CD14-positive monocyte (primary cell): ENCODE measurements around the gene RXRG. TPM values are rescaled to one million over a fixed set of nuclear protein-coding genes. Genes with fewer than 3 reads are reported as not detected.

Source experiments
- DNase-seq, 3 donors: peaks; one replicate each; pipeline ENCODE4 v3.0.0-alpha.2; 2011 to 2022
- H2AFZ ChIP-seq: 2 replicates; pipeline ENCODE4 v1.6.0; 2012; ENCODE audit warnings: mild to moderate bottlenecking, low read depth, low read length, inconsistent platforms; ENCODE audit not compliant: insufficient read depth, poor library complexity, severe bottlenecking
- H3K27ac ChIP-seq, 2 donors: 1 replicate in 1 of 2; 2 replicates in 1 of 2; pipeline ENCODE4 v1.5.1; 2012 to 2013; ENCODE audit warnings: low read length in 2 of 2, control low read depth in 1 of 2, inconsistent platforms in 1 of 2, low read depth in 1 of 2, mild to moderate bottlenecking in 1 of 2
- H3K27me3 ChIP-seq, 2 donors: one replicate each; pipeline versions ENCODE4 v1.6.0 to v1.6.1; 2011 to 2013; ENCODE audit warnings: low read length in 2 of 2; ENCODE audit not compliant: control insufficient read depth in 2 of 2, insufficient read depth in 2 of 2
- H3K36me3 ChIP-seq, 2 donors: replicated peaks in 1 of 2; 1 replicate in 1 of 2; 2 replicates in 1 of 2; pipeline versions ENCODE4 v1.5.1 to v1.6.1; 2012 to 2013; ENCODE audit warnings: low read length in 2 of 2, control low read depth in 1 of 2, inconsistent platforms in 1 of 2, mild to moderate bottlenecking in 1 of 2; ENCODE audit not compliant: insufficient read depth in 2 of 2, control insufficient read depth in 1 of 2
- H3K4me1 ChIP-seq, 2 donors: 1 replicate in 1 of 2; 2 replicates in 1 of 2; pipeline versions ENCODE4 v1.5.1 to v1.6.1; 2012 to 2013; ENCODE audit warnings: low read length in 2 of 2, control low read depth in 1 of 2, inconsistent platforms in 1 of 2, mild to moderate bottlenecking in 1 of 2, moderate library complexity in 1 of 2; ENCODE audit not compliant: insufficient read depth in 2 of 2, control insufficient read depth in 1 of 2
- H3K4me2 ChIP-seq: replicated peaks from 2 replicates; pipeline ENCODE3; 2012; ENCODE audit warnings: low read length, moderate library complexity, mild to moderate bottlenecking; ENCODE audit not compliant: poor library complexity, severe bottlenecking; ENCODE audit errors: extremely low read depth
- H3K4me3 ChIP-seq, 3 experiments: fragments of 200-600 bp in 1 of 3; sonication (generic) in 1 of 3; replicated peaks in 1 of 3; 1 replicate in 2 of 3; 2 replicates in 1 of 3; pipeline ENCODE4 v1.5.1; 2011 to 2013; ENCODE audit warnings: low read length in 3 of 3, mild to moderate bottlenecking in 3 of 3, control low read depth in 2 of 3, low read depth in 2 of 3, inconsistent platforms in 1 of 3, moderate library complexity in 1 of 3
- H3K79me2 ChIP-seq: 2 replicates; pipeline ENCODE4 v1.6.0; 2012; ENCODE audit warnings: mild to moderate bottlenecking, control low read depth, inconsistent platforms, low read length, moderate library complexity; ENCODE audit not compliant: insufficient read depth
- H3K9ac ChIP-seq: 2 replicates; pipeline ENCODE4 v1.6.0; 2017; ENCODE audit warnings: low read length, mild to moderate bottlenecking; ENCODE audit not compliant: insufficient read depth, poor library complexity, severe bottlenecking
- H3K9me3 ChIP-seq, 2 donors: replicated peaks in 1 of 2; 1 replicate in 1 of 2; 2 replicates in 1 of 2; pipeline versions ENCODE4 v1.5.1 to v1.6.1; 2012 to 2013; ENCODE audit warnings: low read length in 2 of 2, control low read depth in 1 of 2; ENCODE audit not compliant: control insufficient read depth in 1 of 2, insufficient read depth in 1 of 2
- H4K20me1 ChIP-seq: 2 replicates; pipeline ENCODE4 v1.6.0; 2012; ENCODE audit warnings: mild to moderate bottlenecking, low read length, control low read depth, moderate library complexity; ENCODE audit not compliant: insufficient read depth
- H3K27ac Mint-ChIP-seq, 7 donors: one replicate each; pipeline ENCODE4 v1.8.0; 2020; ENCODE audit warnings: mild to moderate bottlenecking in 7 of 7, mixed read lengths in 7 of 7, moderate library complexity in 6 of 7, inconsistent platforms in 2 of 7
- H3K27me3 Mint-ChIP-seq, 3 donors: one replicate each; pipeline ENCODE4 v1.8.0; 2021 to 2022; ENCODE audit warnings: low read depth in 3 of 3, mild to moderate bottlenecking in 3 of 3, mixed read lengths in 3 of 3, moderate library complexity in 3 of 3, inconsistent platforms in 1 of 3
- H3K36me3 Mint-ChIP-seq, 2 donors: one replicate each; pipeline ENCODE4 v1.8.0; 2020; ENCODE audit warnings: mixed read lengths in 2 of 2, inconsistent platforms in 1 of 2, mild to moderate bottlenecking in 1 of 2
- H3K4me1 Mint-ChIP-seq: one replicate; pipeline ENCODE4 v1.8.0; 2020; ENCODE audit warnings: mild to moderate bottlenecking, mixed read lengths
- H3K4me3 Mint-ChIP-seq, 2 donors: one replicate each; pipeline ENCODE4 v1.8.0; 2020; ENCODE audit warnings: mild to moderate bottlenecking in 2 of 2, mixed read lengths in 2 of 2, moderate library complexity in 1 of 2
- H3K9me3 Mint-ChIP-seq, 7 donors: one replicate each; pipeline ENCODE4 v1.8.0; 2020 to 2022; ENCODE audit warnings: mixed read lengths in 7 of 7, mild to moderate bottlenecking in 6 of 7, moderate library complexity in 6 of 7, inconsistent platforms in 2 of 7
- CTCF ChIP-seq: fragments of 200-600 bp; IDR thresholded peaks from one replicate; pipeline ENCODE4 v1.8.0; 2022; ENCODE audit warnings: antibody characterized with exemption, mild to moderate bottlenecking
- WGBS: methylation state at CpG from one replicate; pipeline ENCODE4 v1.1.5; 2013; ENCODE audit warnings: missing lambda C conversion rate; ENCODE audit not compliant: insufficient coverage; 5-methylcytosine and 5-hydroxymethylcytosine counted together
- intact Hi-C, 2 donors: fragments of 100-400 bp; cut with micrococcal nuclease; formaldehyde crosslinking; loops; one replicate each; pipeline versions ENCODE4 v1.15.0 to v1.15.1; 2023
- polyA plus RNA-seq, 3 donors: library from polyadenylated mRNA; depleted of rRNA in 1 of 3; unstranded in 2 of 3; stranded (reverse) in 1 of 3; fragments of 300-500 nt in 2 of 3; fragments of >200 nt in 1 of 3; fragmentation: Illumina TruSeq in 2 of 3; gene quantifications; 1 replicate in 2 of 3; 2 replicates in 1 of 3; pipeline ENCODE4 v1.2.3, GENCODE V29; 2012 to 2021

Gene RXRG
- polyA plus RNA-seq, 3 donors, result not detected

DNA sequence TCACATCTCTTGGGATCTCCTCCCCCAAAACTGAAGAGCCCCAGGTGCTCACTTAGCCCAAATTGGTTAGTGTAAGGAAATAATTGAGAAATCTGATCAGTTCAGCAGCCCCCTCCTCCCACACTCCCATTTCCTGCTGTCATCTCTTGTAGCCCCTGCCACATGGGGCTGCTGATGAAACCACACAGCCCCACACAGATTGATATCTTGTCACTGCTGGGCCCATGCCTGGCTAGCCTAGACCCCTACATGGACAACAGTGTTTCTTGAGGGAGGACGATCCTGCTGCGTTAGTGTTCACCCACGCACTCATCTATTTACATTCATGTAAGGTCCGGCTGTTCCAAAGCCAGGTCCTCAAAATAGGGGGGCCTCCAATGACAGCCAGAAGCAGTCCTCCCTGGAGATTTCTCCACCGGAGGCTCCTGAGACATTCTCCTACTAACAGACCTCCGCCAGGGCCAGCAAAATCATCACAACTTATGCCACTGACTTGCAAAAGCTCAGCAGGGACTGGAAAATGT is 23.9 kb upstream of the RXRG start:
- H3K36me3 Mint-ChIP-seq, result no peaks in the 10 kb centered on the region
- Histone ChIP-seq H3K4me1 (no peaks in the 10 kb centered on the region), H3K27me3 (peaks cover 0 to 4% of the 10 kb centered on the region in 2 donors), H3K4me2 (no peak overlapping the region), H2AFZ (no peak overlapping the region), H3K4me3 (no peak overlapping the region), H3K36me3 (no peaks in the 10 kb centered on the region), H3K9ac (no peak overlapping the region), H3K27ac (no peak overlapping the region), H4K20me1 (no peaks in the 10 kb centered on the region), H3K79me2 (no peaks in the 10 kb centered on the region), H3K9me3 (no peaks in the 10 kb centered on the region)
- no peak for DNase-seq
- no peak overlapping the region for H3K4me3 Mint-ChIP-seq
- H3K27ac Mint-ChIP-seq, result no peak overlapping the region
- 97% methylated on average over 6 of the region's 6 CpGs for WGBS
- H3K4me1 Mint-ChIP-seq, result no peaks in the 10 kb centered on the region
- peaks cover 0 to 2% (median 0%) of the 10 kb centered on the region in 7 donors for H3K9me3 Mint-ChIP-seq
- peaks cover 3 to 25% (median 16%) of the 10 kb centered on the region in 3 donors for H3K27me3 Mint-ChIP-seq
- no peak for TF ChIP-seq CTCF
- intact Hi-C loops, result no loop called here

DNA sequence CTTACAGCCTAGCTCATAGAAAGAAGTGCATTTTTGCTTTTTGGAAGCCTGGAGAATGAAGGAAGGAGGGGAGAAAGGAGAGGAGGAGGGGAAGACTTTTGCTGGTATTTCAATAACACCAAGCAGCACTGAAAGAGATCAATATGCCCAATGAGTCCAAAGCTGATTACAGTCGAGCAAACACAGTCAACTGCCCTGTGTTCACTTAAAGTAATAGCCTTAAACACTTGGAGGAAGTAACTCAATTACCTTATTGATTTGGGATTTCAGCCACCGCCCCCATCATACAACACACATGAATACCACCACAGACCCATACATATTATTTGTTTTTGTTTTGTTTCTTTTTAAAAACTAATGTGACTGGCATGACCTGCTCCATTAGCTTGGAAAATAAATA is 23.3 kb upstream of the RXRG start:
- Histone ChIP-seq H3K36me3 (no peaks in the 10 kb centered on the region), H3K27me3 (peaks cover 0 to 4% of the 10 kb centered on the region in 2 donors), H3K9me3 (no peaks in the 10 kb centered on the region), H3K4me1 (no peaks in the 10 kb centered on the region), H3K4me3 (no peak overlapping the region), H2AFZ (no peak overlapping the region), H3K27ac (no peak overlapping the region), H4K20me1 (no peaks in the 10 kb centered on the region), H3K9ac (no peak overlapping the region), H3K79me2 (no peaks in the 10 kb centered on the region), H3K4me2 (no peak overlapping the region)
- no peak for DNase-seq
- TF ChIP-seq CTCF, result no peak
- Mint-ChIP-seq H3K36me3 (no peaks in the 10 kb centered on the region), H3K4me3 (no peak overlapping the region), H3K27me3 (peaks cover 2 to 23% (median 18%) of the 10 kb centered on the region in 3 donors), H3K4me1 (no peaks in the 10 kb centered on the region), H3K9me3 (peaks cover 0 to 2% (median 0%) of the 10 kb centered on the region in 7 donors), H3K27ac (no peak overlapping the region)
- intact Hi-C loops, result no loop called here
- no CpG with 5 or more reads among the region's 2 CpGs for WGBS
